K562 (cell line): ENCODE measurements around the gene ITPA. TPM values are rescaled to one million over a fixed set of nuclear protein-coding genes. Genes with fewer than 3 reads are reported as not detected.

ENCODE experiments used
- ATAC-seq: fragments of 200-7000 bp; cut with Tn5 transposase; 3 replicates; pipeline ENCODE4 v1.9.1; 2020; ENCODE audit warnings: moderate library complexity
- BruUV-seq: library from RNA; stranded (reverse); fragments of 400-500 nt; replicated peaks from 2 replicates; lab custom pipeline; 2021; lab: Mats Ljungman, UMichigan
- CTCF ChIA-PET: fragments of 300-600 bp; formaldehyde crosslinking; extraction: SDS; loops from one replicate; lab custom pipeline; 2021; ENCODE audit warnings: low intra/inter-chr PET ratio; lab: Yijun Ruan, JAX
- POLR2A ChIA-PET: fragments of 300-600, 350-650 bp; sonication (Branson Sonifier 250); formaldehyde crosslinking; extraction: SDS; loops from one replicate; lab custom pipeline; 2021; ENCODE audit warnings: antibody characterized with exemption, inconsistent platforms; lab: Yijun Ruan, JAX
- DNase-seq, 4 experiments: peaks; one replicate each; pipeline versions ENCODE4 v3.0.0 to v3.0.0-alpha.2; 2011 to 2018; ENCODE audit warnings: low spot score in 3 of 4, mixed read lengths in 3 of 4; ENCODE audit errors: extremely low read depth in 1 of 4
- FAIRE-seq: peaks from 2 replicates; lab custom pipeline; 2011; peaks lifted over from hg19 to GRCh38; lab: Jason Lieb, UNC
- H2AFZ ChIP-seq: 2 replicates; pipeline ENCODE4 v1.6.0; 2011; ENCODE audit warnings: low read depth, low read length, control low read depth, inconsistent platforms
- H3K27ac ChIP-seq: fragments of 200-600 bp; 3 replicates; pipeline ENCODE4 v1.8.0; 2011; ENCODE audit warnings: low read depth, mild to moderate bottlenecking, control low read depth, inconsistent platforms, low read length, moderate library complexity, mixed read lengths; ENCODE audit errors: extremely low read depth
- H3K27me3 ChIP-seq, 2 experiments: fragments of 300-600 bp in 1 of 2; 2 replicates in 1 of 2; 3 replicates in 1 of 2; pipeline versions ENCODE4 v1.6.0 to v1.8.0; 2011; ENCODE audit warnings: inconsistent platforms in 2 of 2, low read length in 2 of 2, mild to moderate bottlenecking in 1 of 2, mixed read lengths in 1 of 2, moderate library complexity in 1 of 2; ENCODE audit not compliant: control insufficient read depth in 2 of 2, insufficient read depth in 2 of 2
- H3K36me3 ChIP-seq: fragments of 300-600 bp; 3 replicates; pipeline ENCODE4 v1.8.0; 2011; ENCODE audit warnings: mild to moderate bottlenecking, low read length, inconsistent platforms; ENCODE audit not compliant: control insufficient read depth, insufficient read depth
- H3K4me1 ChIP-seq, 2 experiments: fragments of 200-600 bp in 1 of 2; replicated peaks in 1 of 2; 2 replicates in 1 of 2; 3 replicates in 1 of 2; pipeline versions ENCODE4 v1.5.1 to v1.8.0; 2011; ENCODE audit warnings: inconsistent platforms in 2 of 2, low read length in 2 of 2, mild to moderate bottlenecking in 1 of 2, mixed read lengths in 1 of 2, moderate library complexity in 1 of 2; ENCODE audit not compliant: control insufficient read depth in 2 of 2, insufficient read depth in 2 of 2
- H3K4me2 ChIP-seq: 2 replicates; pipeline ENCODE4 v1.6.1; 2011; ENCODE audit warnings: low read length, control low read depth, inconsistent platforms, mixed read lengths; ENCODE audit not compliant: insufficient read depth
- H3K4me3 ChIP-seq: fragments of 200-600 bp; sonication (generic), shearing (Covaris generic); 2 replicates; pipeline ENCODE4 v1.5.1; 2016; ENCODE audit warnings: control low read depth, inconsistent platforms
- H3K79me2 ChIP-seq: fragments of 200-600 bp; 3 replicates; pipeline ENCODE4 v1.8.0; 2011; ENCODE audit warnings: low read length, inconsistent platforms; ENCODE audit not compliant: control insufficient read depth, insufficient read depth
- H3K9ac ChIP-seq, 2 experiments: 2 replicates each; pipeline versions ENCODE4 v1.6.0 to v1.6.1; 2011; ENCODE audit warnings: low read depth in 2 of 2, low read length in 2 of 2, control low read depth in 1 of 2, inconsistent platforms in 1 of 2, mild to moderate bottlenecking in 1 of 2, mixed read lengths in 1 of 2; ENCODE audit not compliant: insufficient read depth in 1 of 2
- H3K9me1 ChIP-seq: one replicate; pipeline ENCODE4 v1.6.0; 2011; ENCODE audit warnings: inconsistent platforms, mild to moderate bottlenecking, low read length, moderate library complexity; ENCODE audit not compliant: control insufficient read depth, insufficient read depth
- H3K9me3 ChIP-seq: replicated peaks from 2 replicates; pipeline ENCODE4 v1.5.1; 2011; ENCODE audit warnings: low read depth, low read length, inconsistent platforms; ENCODE audit not compliant: control insufficient read depth, insufficient read depth
- H4K20me1 ChIP-seq: replicated peaks from 2 replicates; pipeline ENCODE4 v1.6.1; 2011; ENCODE audit warnings: low read length, inconsistent platforms, mixed read lengths; ENCODE audit not compliant: control insufficient read depth, insufficient read depth
- ILK ChIP-seq: fragments of 450-650 bp; IDR thresholded peaks from 2 replicates; pipeline ENCODE4 v1.6.1; 2016; ENCODE audit warnings: missing genetic modification characterization, low read depth, mild to moderate bottlenecking, missing compliant biosample characterization, moderate library complexity, borderline replicate concordance
- JUN ChIP-seq, 2 experiments: sonication (generic) in 1 of 2; formaldehyde crosslinking in 1 of 2; IDR thresholded peaks; 2 replicates each; pipeline versions ENCODE4 v1.6.1 to v1.8.0; 2012 to 2022; ENCODE audit warnings: borderline replicate concordance in 2 of 2, mild to moderate bottlenecking in 2 of 2, improper control_type of control experiment in 1 of 2, low read depth in 1 of 2, low read length in 1 of 2, missing genetic modification reagents in 1 of 2
- TAF7 ChIP-seq: fragments of 450-650 bp; IDR thresholded peaks from 2 replicates; pipeline ENCODE4 v1.6.1; 2016; ENCODE audit warnings: missing genetic modification characterization, missing compliant biosample characterization
- WGBS: fragments of 100-300 bp; shearing (Covaris generic); methylation state at CpG from one replicate; pipeline ENCODE4 v1.1.6; 2016; ENCODE audit warnings: low coverage, mixed read lengths; ENCODE audit not compliant: insufficient coverage; ENCODE audit errors: missing lambda C conversion rate; 5-methylcytosine and 5-hydroxymethylcytosine counted together
- in situ Hi-C: fragments of 300-500 bp; cut with MboI; formaldehyde crosslinking; loops from 4 replicates; pipeline ENCODE4 v1.15.0; 2018; ENCODE audit warnings: inconsistent platforms, mixed read lengths
- intact Hi-C: fragments of 100-400 bp; cut with micrococcal nuclease; formaldehyde crosslinking; loops from 2 replicates; pipeline ENCODE4 v1.14.2; 2022
- polyA plus RNA-seq, 8 experiments: library from polyadenylated mRNA; depleted of rRNA in 4 of 8; stranded (reverse) in 5 of 8; unstranded in 3 of 8; fragments of >200 nt; fragmentation: Nextera tagmentation in 2 of 8; fragmentation: Illumina TruSeq in 1 of 8; extraction: Ambion mirVana in 2 of 8; extraction: Trizol in 1 of 8; gene quantifications; 2 replicates each; pipeline versions ENCODE4 v1.2.1 to v1.2.3, GENCODE V29; 2011 to 2014; ENCODE audit warnings: inconsistent platforms in 1 of 8, missing spikeins in 1 of 8
- total RNA-seq, 7 experiments: library from RNA; depleted of rRNA in 6 of 7; stranded (reverse); fragments of >200 nt in 6 of 7; fragmentation: Illumina TruSeq in 2 of 7; extraction: Trizol in 2 of 7; gene quantifications; 2 replicates each; pipeline versions ENCODE4 v1.2.1 to v1.2.3, GENCODE V29; 2011 to 2021; ENCODE audit warnings: low replicate concordance in 1 of 7
- TF ChIP-seq, protein P1 (sequence below): sonication (generic); formaldehyde crosslinking; IDR thresholded peaks from 2 replicates; pipeline ENCODE4 v1.8.0; 2023; ENCODE audit warnings: missing genetic modification reagents, mild to moderate bottlenecking, borderline replicate concordance

ITPA gene
- total and polyA plus RNA-seq, 9 of the 15 experiments (the other 6 are each of a cell fraction or from before 2014, with no cell fraction given) = 5.0 to 79.7 (median 36.7) TPM

GRCh38 chr20:3210346-3210745 lies 1.0 kb downstream of the ITPA start:
- ATAC-seq (peak; percentile 21), FAIRE-seq (peak; percentile 46), DNase-seq (no peak)
- intact Hi-C loops (no loop called here), in situ Hi-C loops (no loop called here)
- peaks cover 46% of the 10 kb centered on the region for H3K79me2 ChIP-seq
- H3K36me3 ChIP-seq = peaks cover 25% of the 10 kb centered on the region; the same call in 2 of the 3 replicates
- peak overlapping the region; percentile 85 to 96 for H3K9ac ChIP-seq
- H3K9me1 ChIP-seq = no peaks in the 10 kb centered on the region
- WGBS = 11% methylated on average over 1 of the region's 2 CpGs
- no peaks in the 10 kb centered on the region for H3K9me3 ChIP-seq
- H2AFZ ChIP-seq = peak overlapping the region; percentile 95
- no peaks in the 10 kb centered on the region for H4K20me1 ChIP-seq
- no peaks in the 10 kb centered on the region for H3K27me3 ChIP-seq
- H3K4me2 ChIP-seq = peak overlapping the region; percentile 99
- TF ChIP-seq ILK = no peak
- TF ChIP-seq, protein P1, sequence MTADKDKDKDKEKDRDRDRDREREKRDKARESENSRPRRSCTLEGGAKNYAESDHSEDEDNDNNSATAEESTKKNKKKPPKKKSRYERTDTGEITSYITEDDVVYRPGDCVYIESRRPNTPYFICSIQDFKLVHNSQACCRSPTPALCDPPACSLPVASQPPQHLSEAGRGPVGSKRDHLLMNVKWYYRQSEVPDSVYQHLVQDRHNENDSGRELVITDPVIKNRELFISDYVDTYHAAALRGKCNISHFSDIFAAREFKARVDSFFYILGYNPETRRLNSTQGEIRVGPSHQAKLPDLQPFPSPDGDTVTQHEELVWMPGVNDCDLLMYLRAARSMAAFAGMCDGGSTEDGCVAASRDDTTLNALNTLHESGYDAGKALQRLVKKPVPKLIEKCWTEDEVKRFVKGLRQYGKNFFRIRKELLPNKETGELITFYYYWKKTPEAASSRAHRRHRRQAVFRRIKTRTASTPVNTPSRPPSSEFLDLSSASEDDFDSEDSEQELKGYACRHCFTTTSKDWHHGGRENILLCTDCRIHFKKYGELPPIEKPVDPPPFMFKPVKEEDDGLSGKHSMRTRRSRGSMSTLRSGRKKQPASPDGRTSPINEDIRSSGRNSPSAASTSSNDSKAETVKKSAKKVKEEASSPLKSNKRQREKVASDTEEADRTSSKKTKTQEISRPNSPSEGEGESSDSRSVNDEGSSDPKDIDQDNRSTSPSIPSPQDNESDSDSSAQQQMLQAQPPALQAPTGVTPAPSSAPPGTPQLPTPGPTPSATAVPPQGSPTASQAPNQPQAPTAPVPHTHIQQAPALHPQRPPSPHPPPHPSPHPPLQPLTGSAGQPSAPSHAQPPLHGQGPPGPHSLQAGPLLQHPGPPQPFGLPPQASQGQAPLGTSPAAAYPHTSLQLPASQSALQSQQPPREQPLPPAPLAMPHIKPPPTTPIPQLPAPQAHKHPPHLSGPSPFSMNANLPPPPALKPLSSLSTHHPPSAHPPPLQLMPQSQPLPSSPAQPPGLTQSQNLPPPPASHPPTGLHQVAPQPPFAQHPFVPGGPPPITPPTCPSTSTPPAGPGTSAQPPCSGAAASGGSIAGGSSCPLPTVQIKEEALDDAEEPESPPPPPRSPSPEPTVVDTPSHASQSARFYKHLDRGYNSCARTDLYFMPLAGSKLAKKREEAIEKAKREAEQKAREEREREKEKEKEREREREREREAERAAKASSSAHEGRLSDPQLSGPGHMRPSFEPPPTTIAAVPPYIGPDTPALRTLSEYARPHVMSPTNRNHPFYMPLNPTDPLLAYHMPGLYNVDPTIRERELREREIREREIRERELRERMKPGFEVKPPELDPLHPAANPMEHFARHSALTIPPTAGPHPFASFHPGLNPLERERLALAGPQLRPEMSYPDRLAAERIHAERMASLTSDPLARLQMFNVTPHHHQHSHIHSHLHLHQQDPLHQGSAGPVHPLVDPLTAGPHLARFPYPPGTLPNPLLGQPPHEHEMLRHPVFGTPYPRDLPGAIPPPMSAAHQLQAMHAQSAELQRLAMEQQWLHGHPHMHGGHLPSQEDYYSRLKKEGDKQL (CRISPR knock-in tag) = no peak
- TF ChIP-seq TAF7 (tag) = no peak
- no peak for TF ChIP-seq JUN (IDR thresholded peaks at IDR 0.05; ENCODE audit: borderline replicate concordance, low read depth, low read length)
- 0 out of 2 replicates have a peak, but pooled peaks have one; percentile 9 for TF ChIP-seq JUN (CRISPR knock-in tag; IDR thresholded peaks at IDR 0.05; ENCODE audit: borderline replicate concordance)
- H3K27ac ChIP-seq = peak overlapping the region; percentile 90
- peak overlapping the region; percentile 99 for H3K4me3 ChIP-seq
- ChIA-PET POLR2A (interaction anchor here (0.9 kb wide), 1 partner anchor 40 kb away, joined by 3 read pairs; no protein-coding TSS in a partner anchor), CTCF (no interaction called here)
- no TSS peak for BruUV-seq
- peaks cover 7 to 9% of the 10 kb centered on the region in 2 experiments; a peak in 4 of 5 replicates for H3K4me1 ChIP-seq
